A673 (cell line): ENCODE measurements around the gene COMMD6. TPM values are rescaled to one million over a fixed set of nuclear protein-coding genes. Genes with fewer than 3 reads are reported as not detected.

Source experiments
- BruUV-seq: library from RNA; stranded (reverse); fragments of 400-500 nt; replicated peaks from 2 replicates; lab custom pipeline; 2021; lab: Mats Ljungman, UMichigan
- CTCF ChIA-PET: fragments of 300-600 bp; sonication (Branson Sonifier 250); formaldehyde crosslinking; loops from one replicate; lab custom pipeline; 2022; ENCODE audit warnings: antibody characterized with exemption; lab: Charles Lee
- POLR2A ChIA-PET: fragments of 300-600 bp; sonication (Branson Sonifier 250); formaldehyde crosslinking; loops from one replicate; lab custom pipeline; 2022; ENCODE audit warnings: antibody characterized with exemption; ENCODE audit not compliant: low non-redundant PET; lab: Charles Lee
- DNase-seq: peaks from one replicate; pipeline ENCODE4 v3.0.0-alpha.2; 2015; ENCODE audit warnings: low spot score
- H3K27ac ChIP-seq: fragments of 200-600 bp; sonication (generic); 2 replicates; pipeline ENCODE4 v1.5.1; 2016; ENCODE audit warnings: mixed run types, low read depth, mild to moderate bottlenecking, mixed read lengths, antibody characterized with exemption, low read length; ENCODE audit not compliant: poor library complexity, severe bottlenecking
- H3K27me3 ChIP-seq: fragments of 200-600 bp; sonication (generic); replicated peaks from 2 replicates; pipeline ENCODE4 v1.6.1; 2017; ENCODE audit warnings: mixed run types, low read depth, mild to moderate bottlenecking, mixed read lengths, antibody characterized with exemption, low read length; ENCODE audit not compliant: insufficient read depth, poor library complexity
- H3K36me3 ChIP-seq: fragments of 200-600 bp; sonication (generic); 2 replicates; pipeline ENCODE4 v1.6.1; 2016; ENCODE audit warnings: mixed run types, mild to moderate bottlenecking, mixed read lengths, antibody characterized with exemption, low read length; ENCODE audit not compliant: insufficient read depth, poor library complexity, severe bottlenecking
- H3K4me1 ChIP-seq: fragments of 200-600 bp; sonication (generic); 2 replicates; pipeline ENCODE4 v1.6.1; 2017; ENCODE audit warnings: mixed run types, mild to moderate bottlenecking, mixed read lengths, antibody characterized with exemption, low read length; ENCODE audit not compliant: insufficient read depth, poor library complexity, severe bottlenecking
- H3K4me3 ChIP-seq: fragments of 200-600 bp; sonication (generic); 2 replicates; pipeline ENCODE4 v1.5.1; 2016; ENCODE audit warnings: low read depth, mixed run types, mild to moderate bottlenecking, mixed read lengths, low read length; ENCODE audit not compliant: poor library complexity, severe bottlenecking
- H3K9me3 ChIP-seq: fragments of 200-600 bp; sonication (generic); 2 replicates; pipeline ENCODE4 v1.6.1; 2016; ENCODE audit warnings: mixed run types, low read depth, mild to moderate bottlenecking, mixed read lengths, antibody characterized with exemption, low read length; ENCODE audit not compliant: poor library complexity, severe bottlenecking
- CTCF ChIP-seq: fragments of 300-800, 200-600 bp; sonication (generic); conservative IDR thresholded peaks from 2 replicates; pipeline ENCODE4 v1.5.1; 2017; ENCODE audit warnings: low read depth, mild to moderate bottlenecking, antibody characterized with exemption, low read length, moderate library complexity, mixed read lengths
- EZH2 ChIP-seq: fragments of 200-600 bp; sonication (generic); IDR thresholded peaks from 2 replicates; pipeline ENCODE4 v1.6.1; 2017; ENCODE audit warnings: borderline replicate concordance, low read depth, mild to moderate bottlenecking, mixed read lengths, antibody characterized with exemption, low read length; ENCODE audit not compliant: poor library complexity, severe bottlenecking
- intact Hi-C: fragments of 100-400 bp; cut with micrococcal nuclease; formaldehyde crosslinking; loops from one replicate; pipeline ENCODE4 v1.10.0; 2022; ENCODE audit not compliant: unreplicated experiment
- total RNA-seq: library from RNA; stranded (reverse); gene quantifications from 2 replicates; pipeline ENCODE4 v1.2.3, GENCODE V29; 2021

COMMD6 gene
- total RNA-seq, 1 experiment from 2014 or later: 60.4 TPM

- no peak overlapping the region for H3K27ac ChIP-seq
- no peaks in the 10 kb centered on the region for H3K9me3 ChIP-seq
- H3K4me3 ChIP-seq: no peak overlapping the region
- H3K4me1 ChIP-seq: no peaks in the 10 kb centered on the region
- no peak for DNase-seq
- no TSS peak for BruUV-seq
- H3K36me3 ChIP-seq: no peaks in the 10 kb centered on the region
- CTCF ChIA-PET: no interaction called here
- POLR2A ChIA-PET: no interaction called here
- intact Hi-C loops: no loop called here
- TF ChIP-seq EZH2 (no peak), CTCF (no peak)
- H3K27me3 ChIP-seq: no peaks in the 10 kb centered on the region
These were observed 19.1 kb downstream of the COMMD6 start for GRCh38 chr13:75518439-75519088.

DNA sequence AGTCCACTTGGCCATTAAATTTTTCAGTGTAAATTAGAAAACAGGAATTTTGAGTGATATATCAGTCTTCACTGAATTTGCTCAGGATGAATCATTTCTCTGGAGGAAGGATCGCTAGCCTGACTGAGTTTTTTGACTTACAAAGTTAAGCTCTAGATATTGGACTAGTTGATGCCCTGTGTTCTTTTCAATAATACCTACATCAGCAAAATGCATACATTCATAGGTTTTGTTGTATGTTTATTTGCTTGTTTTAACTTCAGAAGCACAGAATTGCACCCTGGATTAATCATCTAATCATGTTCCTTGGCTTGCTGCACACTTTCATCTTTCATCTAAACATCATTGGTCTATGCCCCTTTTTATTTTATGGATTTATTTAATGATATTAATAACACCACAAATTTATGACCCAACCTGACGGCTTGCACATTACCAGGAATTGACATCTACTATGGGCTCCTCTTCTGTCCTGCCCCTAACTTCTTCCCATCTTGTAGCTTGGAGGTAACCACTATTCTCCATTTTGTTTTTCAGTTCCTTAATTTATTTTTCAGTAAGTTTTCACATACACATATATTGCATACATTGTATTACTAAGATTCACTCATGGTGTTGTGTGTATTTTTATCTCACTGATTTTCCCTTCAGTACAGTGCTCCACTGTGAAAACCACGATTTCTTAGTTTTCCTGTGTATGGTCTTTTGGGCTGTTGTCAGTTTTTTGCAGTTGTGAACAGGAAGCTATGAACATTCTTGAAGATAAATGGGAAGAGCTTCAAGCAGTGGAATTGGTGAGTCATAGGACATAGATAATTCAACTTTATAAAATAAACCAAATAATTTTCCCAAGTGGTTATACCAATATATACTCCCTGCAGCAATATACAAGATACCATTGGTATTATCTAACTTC is 23.3 kb downstream of the COMMD6 start:
- Histone ChIP-seq H3K4me3 (no peak overlapping the region), H3K27ac (no peak overlapping the region), H3K36me3 (no peaks in the 10 kb centered on the region), H3K9me3 (no peaks in the 10 kb centered on the region), H3K4me1 (no peaks in the 10 kb centered on the region), H3K27me3 (no peaks in the 10 kb centered on the region)
- no peak for TF ChIP-seq EZH2
- no peak for TF ChIP-seq CTCF
- no peak for DNase-seq
- BruUV-seq: no TSS peak
- POLR2A ChIA-PET: no interaction called here
- CTCF ChIA-PET: no interaction called here
- intact Hi-C loops: no loop called here

DNA sequence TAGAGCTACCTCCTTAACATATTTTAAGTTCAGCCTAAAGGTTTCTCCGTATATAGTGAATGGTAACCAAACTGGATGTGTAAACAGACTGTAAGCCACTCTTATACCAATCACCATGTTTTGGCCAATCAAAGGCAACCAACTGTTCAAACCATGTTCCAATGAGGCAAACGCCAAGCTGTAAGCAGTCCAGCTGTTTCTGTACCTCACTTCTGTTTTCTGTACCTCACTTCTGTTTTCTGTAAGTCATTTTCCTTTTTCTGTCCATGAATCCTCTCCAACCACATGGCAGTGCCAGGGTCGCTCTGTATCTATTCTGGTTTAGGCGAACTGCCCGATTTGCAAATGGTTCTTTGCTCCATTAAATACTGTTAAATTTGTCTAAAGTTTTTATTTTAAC is 24.4 kb downstream of the COMMD6 start:
- no peaks in the 10 kb centered on the region for H3K27me3 ChIP-seq
- ChIA-PET CTCF (interaction anchor here (0.5 kb wide), 1 partner anchor 1757 kb away, joined by 10 read pairs; no protein-coding TSS in a partner anchor), POLR2A (no interaction called here)
- no peak overlapping the region for H3K4me3 ChIP-seq
- no peak for DNase-seq
- H3K4me1 ChIP-seq: no peaks in the 10 kb centered on the region
- intact Hi-C loops: no loop called here
- TF ChIP-seq CTCF: no peak
- TF ChIP-seq EZH2: no peak
- H3K9me3 ChIP-seq: no peaks in the 10 kb centered on the region
- no TSS peak for BruUV-seq
- H3K27ac ChIP-seq: no peak overlapping the region
- H3K36me3 ChIP-seq: no peaks in the 10 kb centered on the region
